Liver (tissue), 3 donors: ENCODE data around the gene CSNK1E.
"Not testable (repeated sequence)": the region's sequence is repeated elsewhere in the genome, so short reads cannot be mapped to it uniquely, and the experiment has no call there.

ENCODE experiments used
- FOXA1 ChIP-seq: IDR thresholded peaks from 2 replicates; pipeline ENCODE4 v1.6.1; 2016; ENCODE audit warnings: antibody characterized with exemption
- JUND ChIP-seq, 2 donors: IDR thresholded peaks; 2 replicates each; pipeline ENCODE4 v1.6.1; 2016; ENCODE audit warnings: antibody characterized with exemption in 2 of 2
- MAX ChIP-seq: IDR thresholded peaks from 2 replicates; pipeline ENCODE4 v1.6.1; 2016; ENCODE audit warnings: antibody characterized with exemption
- RAD21 ChIP-seq, 2 donors: IDR thresholded peaks; 2 replicates each; pipeline ENCODE4 v1.6.1; 2016; ENCODE audit warnings: antibody characterized with exemption in 2 of 2, mild to moderate bottlenecking in 2 of 2
- SP1 ChIP-seq: IDR thresholded peaks from 2 replicates; pipeline ENCODE4 v1.6.1; 2018; ENCODE audit warnings: antibody characterized with exemption, mild to moderate bottlenecking
- TF ChIP-seq, protein P1 (sequence below): fragments of 150-350 bp; IDR thresholded peaks from 2 replicates; pipeline ENCODE4 v1.5.1; 2017; ENCODE audit warnings: improper control_type of control experiment, low read depth, low read length; ENCODE audit not compliant: missing input control
- TF ChIP-seq, protein P2 (sequence below): IDR thresholded peaks from 2 replicates; pipeline ENCODE4 v1.6.1; 2016; ENCODE audit warnings: antibody characterized with exemption
- donor health status: healthy.
- donor health status: healthy.

DNA sequence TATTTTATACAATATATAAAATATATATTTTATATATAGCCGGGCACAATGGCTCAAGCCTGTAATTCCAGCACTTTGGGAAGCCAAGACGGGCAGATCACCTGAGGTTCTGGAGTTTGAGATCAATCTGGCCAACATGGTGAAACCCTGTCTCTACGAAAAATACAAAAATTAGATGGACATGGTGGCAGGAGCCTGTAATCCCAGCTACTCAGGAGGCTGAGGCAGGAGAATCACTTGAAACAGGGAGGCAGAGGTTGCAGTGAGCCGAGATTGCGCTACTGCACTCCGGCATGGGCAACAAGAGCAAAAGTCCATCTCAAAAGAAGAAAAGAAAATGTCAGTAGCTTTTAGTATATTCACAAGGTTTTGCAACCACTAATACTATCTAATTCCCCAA, 22.7 kb upstream of the CSNK1E start:
- TF ChIP-seq, protein P1, sequence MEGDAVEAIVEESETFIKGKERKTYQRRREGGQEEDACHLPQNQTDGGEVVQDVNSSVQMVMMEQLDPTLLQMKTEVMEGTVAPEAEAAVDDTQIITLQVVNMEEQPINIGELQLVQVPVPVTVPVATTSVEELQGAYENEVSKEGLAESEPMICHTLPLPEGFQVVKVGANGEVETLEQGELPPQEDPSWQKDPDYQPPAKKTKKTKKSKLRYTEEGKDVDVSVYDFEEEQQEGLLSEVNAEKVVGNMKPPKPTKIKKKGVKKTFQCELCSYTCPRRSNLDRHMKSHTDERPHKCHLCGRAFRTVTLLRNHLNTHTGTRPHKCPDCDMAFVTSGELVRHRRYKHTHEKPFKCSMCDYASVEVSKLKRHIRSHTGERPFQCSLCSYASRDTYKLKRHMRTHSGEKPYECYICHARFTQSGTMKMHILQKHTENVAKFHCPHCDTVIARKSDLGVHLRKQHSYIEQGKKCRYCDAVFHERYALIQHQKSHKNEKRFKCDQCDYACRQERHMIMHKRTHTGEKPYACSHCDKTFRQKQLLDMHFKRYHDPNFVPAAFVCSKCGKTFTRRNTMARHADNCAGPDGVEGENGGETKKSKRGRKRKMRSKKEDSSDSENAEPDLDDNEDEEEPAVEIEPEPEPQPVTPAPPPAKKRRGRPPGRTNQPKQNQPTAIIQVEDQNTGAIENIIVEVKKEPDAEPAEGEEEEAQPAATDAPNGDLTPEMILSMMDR = not testable (repeated sequence)
- not testable (repeated sequence) for TF ChIP-seq JUND (IDR thresholded peaks at IDR 0.05); RAD21 (IDR thresholded peaks at IDR 0.05); FOXA1; SP1; MAX
- TF ChIP-seq, protein P2, sequence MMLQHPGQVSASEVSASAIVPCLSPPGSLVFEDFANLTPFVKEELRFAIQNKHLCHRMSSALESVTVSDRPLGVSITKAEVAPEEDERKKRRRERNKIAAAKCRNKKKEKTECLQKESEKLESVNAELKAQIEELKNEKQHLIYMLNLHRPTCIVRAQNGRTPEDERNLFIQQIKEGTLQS = not testable (repeated sequence)
